22Rv1 (cell line): ENCODE measurements around the gene KDM4C.

Experiments used
- ZFX ChIP-seq: fragments of 450-650 bp; IDR thresholded peaks from 2 replicates; pipeline ENCODE4 v1.6.1; 2017; ENCODE audit warnings: antibody characterized with exemption, borderline replicate concordance
- TF ChIP-seq, protein P1 (sequence below): fragments of 450-650 bp; IDR thresholded peaks from 2 replicates; pipeline ENCODE4 v1.5.1; 2017; ENCODE audit warnings: mild to moderate bottlenecking

DNA sequence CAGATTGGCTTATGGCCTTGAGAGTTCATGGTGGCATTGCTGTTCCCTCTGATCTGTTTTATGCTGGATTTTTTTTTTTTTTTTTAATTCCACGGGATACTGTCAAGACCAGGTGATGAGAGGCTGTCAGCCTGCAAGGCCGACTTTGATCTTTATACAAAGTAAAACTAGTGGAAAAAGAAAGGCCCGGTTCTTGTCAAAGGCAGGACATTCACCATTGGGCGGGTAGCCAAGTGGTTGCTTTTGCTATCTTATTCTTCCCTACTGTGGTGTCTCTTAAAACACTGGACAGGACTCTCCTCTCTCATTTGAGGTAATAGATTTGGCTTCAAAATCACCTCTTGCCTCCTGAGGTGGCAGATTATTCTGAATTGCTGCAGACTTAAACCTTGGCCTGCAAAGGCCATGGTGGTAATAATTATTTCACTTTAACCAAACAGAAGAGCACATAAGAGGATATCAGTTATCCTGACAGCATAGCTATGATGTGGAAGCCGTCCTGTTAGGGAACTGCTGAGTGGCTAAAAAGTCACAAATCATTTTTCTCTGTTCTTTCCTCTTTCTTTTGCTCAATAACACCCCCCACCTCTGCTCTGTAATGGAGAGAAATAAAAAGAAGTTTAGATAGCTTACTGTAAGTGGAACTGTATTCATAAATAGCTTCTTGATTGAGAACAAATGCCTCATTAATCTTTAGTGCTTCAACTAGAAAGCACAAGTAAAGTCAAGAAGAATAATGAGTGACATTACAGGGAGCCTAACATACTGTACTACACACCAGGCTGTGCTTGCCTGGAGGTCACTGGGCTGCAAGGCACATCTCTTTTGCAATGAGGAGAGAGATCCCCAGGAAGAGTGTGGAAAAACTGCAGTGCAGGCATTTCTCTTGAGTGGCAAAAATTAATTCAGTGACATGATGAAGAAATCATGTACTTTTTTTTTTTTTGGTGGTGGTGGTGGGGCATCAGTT, 275.6 kb downstream of the KDM4C start:
- TF ChIP-seq, protein P1, sequence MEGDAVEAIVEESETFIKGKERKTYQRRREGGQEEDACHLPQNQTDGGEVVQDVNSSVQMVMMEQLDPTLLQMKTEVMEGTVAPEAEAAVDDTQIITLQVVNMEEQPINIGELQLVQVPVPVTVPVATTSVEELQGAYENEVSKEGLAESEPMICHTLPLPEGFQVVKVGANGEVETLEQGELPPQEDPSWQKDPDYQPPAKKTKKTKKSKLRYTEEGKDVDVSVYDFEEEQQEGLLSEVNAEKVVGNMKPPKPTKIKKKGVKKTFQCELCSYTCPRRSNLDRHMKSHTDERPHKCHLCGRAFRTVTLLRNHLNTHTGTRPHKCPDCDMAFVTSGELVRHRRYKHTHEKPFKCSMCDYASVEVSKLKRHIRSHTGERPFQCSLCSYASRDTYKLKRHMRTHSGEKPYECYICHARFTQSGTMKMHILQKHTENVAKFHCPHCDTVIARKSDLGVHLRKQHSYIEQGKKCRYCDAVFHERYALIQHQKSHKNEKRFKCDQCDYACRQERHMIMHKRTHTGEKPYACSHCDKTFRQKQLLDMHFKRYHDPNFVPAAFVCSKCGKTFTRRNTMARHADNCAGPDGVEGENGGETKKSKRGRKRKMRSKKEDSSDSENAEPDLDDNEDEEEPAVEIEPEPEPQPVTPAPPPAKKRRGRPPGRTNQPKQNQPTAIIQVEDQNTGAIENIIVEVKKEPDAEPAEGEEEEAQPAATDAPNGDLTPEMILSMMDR, result no peak
- TF ChIP-seq ZFX, result no peak
